SIG-M5 treated with dmso at 0.1 percent for 504 hours (cell line): Measurements from ENCODE around the gene TMEM191C.
"Not testable (repeated sequence)": the region's sequence is repeated elsewhere in the genome, so short reads cannot be mapped to it uniquely, and the experiment has no call there.

Source experiments
- DNase-seq: peaks from one replicate; lab custom pipeline; 2025; ENCODE audit not compliant: unreplicated experiment; lab: John Stamatoyannopoulos, UW

TMEM191C gene

GRCh38 chr22:21446128-21446826, 20.9 kb upstream of the TMEM191C start:
- DNase-seq, result no peak

GRCh38 chr22:21446827-21447690, 20.1 kb upstream of the TMEM191C start:
- DNase-seq, result no peak

GRCh38 chr22:21447694-21448402, 19.3 kb upstream of the TMEM191C start:
- no peak for DNase-seq

GRCh38 chr22:21448627-21449416, 18.4 kb upstream of the TMEM191C start:
- no peak for DNase-seq

- no peak for DNase-seq
These were observed 17.5 kb upstream of the TMEM191C start for GRCh38 chr22:21449531-21450319.

GRCh38 chr22:21450320-21450831, 16.8 kb upstream of the TMEM191C start:
- DNase-seq, result no peak

- DNase-seq, result no peak
These were observed 16.3 kb upstream of the TMEM191C start for GRCh38 chr22:21450858-21451353.

GRCh38 chr22:21451545-21452520, 15.4 kb upstream of the TMEM191C start:
- no peak for DNase-seq

- DNase-seq, result not testable (repeated sequence)
These were observed 14.5 kb upstream of the TMEM191C start for GRCh38 chr22:21452666-21453065.

GRCh38 chr22:21454998-21455333, 12.2 kb upstream of the TMEM191C start:
- DNase-seq, result not testable (repeated sequence)

- no peak for DNase-seq
These were observed 11.7 kb upstream of the TMEM191C start for GRCh38 chr22:21455334-21456089.

GRCh38 chr22:21457023-21457787, 10.0 kb upstream of the TMEM191C start:
- DNase-seq, result no peak

- not testable (repeated sequence) for DNase-seq
These were observed 4.5 kb upstream of the TMEM191C start for GRCh38 chr22:21462672-21463071.

GRCh38 chr22:21468194-21469096, 1.3 kb downstream of the TMEM191C start:
- DNase-seq, result not testable (repeated sequence)

GRCh38 chr22:21469097-21469994, 2.2 kb downstream of the TMEM191C start:
- not testable (repeated sequence) for DNase-seq
